SK-N-SH treated with all-trans-retinoic acid at 6 μM for 48 hours (cell line): ENCODE results near the gene CNTD1.

ENCODE experiments used
- ATAC-seq: fragments of 200-7000 bp; cut with Tn5 transposase; 3 replicates; pipeline ENCODE4 v1.9.1; 2020; ENCODE audit warnings: mild to moderate bottlenecking, moderate library complexity
- ARNTL ChIP-seq: fragments of 450-650 bp; formaldehyde crosslinking; IDR thresholded peaks from 2 replicates; pipeline ENCODE4 v1.5.0; 2020; ENCODE audit warnings: low read depth, mild to moderate bottlenecking, moderate library complexity, borderline replicate concordance
- BACH2 ChIP-seq: fragments of 250-450 bp; sonication (Bioruptor Pico); IDR thresholded peaks from 2 replicates; pipeline ENCODE4 v1.9.0; 2021; ENCODE audit warnings: mild to moderate bottlenecking, borderline replicate concordance
- CREB5 ChIP-seq: fragments of 250-450 bp; sonication (Bioruptor Pico); IDR thresholded peaks from 2 replicates; pipeline ENCODE4 v1.5.1; 2020; ENCODE audit warnings: low read depth, mild to moderate bottlenecking, moderate library complexity
- CSDC2 ChIP-seq: fragments of 250-450 bp; sonication (Bioruptor Pico); IDR thresholded peaks from 2 replicates; pipeline ENCODE4 v1.5.0; 2020; ENCODE audit warnings: mild to moderate bottlenecking, moderate library complexity
- CSRNP3 ChIP-seq: fragments of 250-450 bp; sonication (Bioruptor Pico); IDR thresholded peaks from 2 replicates; pipeline ENCODE4 v1.5.1; 2021; ENCODE audit warnings: mild to moderate bottlenecking, moderate library complexity
- ESRRG ChIP-seq: fragments of 250-450 bp; sonication (Bioruptor Pico); IDR thresholded peaks from 2 replicates; pipeline ENCODE4 v1.6.1; 2021; ENCODE audit warnings: mild to moderate bottlenecking
- GLIS3 ChIP-seq: fragments of 250-450 bp; sonication (Bioruptor Pico); IDR thresholded peaks from 2 replicates; pipeline ENCODE4 v1.5.0; 2020; ENCODE audit warnings: mild to moderate bottlenecking, moderate library complexity
- ISL1 ChIP-seq: fragments of 250-450 bp; sonication (Bioruptor Pico); IDR thresholded peaks from 2 replicates; pipeline ENCODE4 v2.1.2; 2022; ENCODE audit warnings: mild to moderate bottlenecking, moderate library complexity
- OSR1 ChIP-seq: fragments of 250-450 bp; sonication (Bioruptor Pico); IDR thresholded peaks from 2 replicates; pipeline ENCODE4 v1.8.0; 2022; ENCODE audit warnings: moderate library complexity, mild to moderate bottlenecking, inconsistent platforms
- POU6F1 ChIP-seq: fragments of 250-450 bp; sonication (Bioruptor Pico); IDR thresholded peaks from 2 replicates; pipeline ENCODE4 v1.8.0; 2021; ENCODE audit warnings: low read depth, mild to moderate bottlenecking, moderate library complexity, borderline replicate concordance
- PPARA ChIP-seq: fragments of 250-450 bp; sonication (Bioruptor Pico); IDR thresholded peaks from 2 replicates; pipeline ENCODE4 v1.5.0; 2020; ENCODE audit warnings: mild to moderate bottlenecking, borderline replicate concordance
- RARB ChIP-seq: fragments of 250-450 bp; sonication (Bioruptor Pico); IDR thresholded peaks from 2 replicates; pipeline ENCODE4 v1.8.0; 2021; ENCODE audit warnings: mild to moderate bottlenecking, moderate library complexity
- SNAI2 ChIP-seq: fragments of 250-450 bp; sonication (Bioruptor Pico); IDR thresholded peaks from 2 replicates; pipeline ENCODE4 v1.5.0; 2020; ENCODE audit warnings: mild to moderate bottlenecking, moderate library complexity
- TCF4 ChIP-seq: fragments of 250-450 bp; sonication (Bioruptor Pico); IDR thresholded peaks from 2 replicates; pipeline ENCODE4 v1.8.0; 2021; ENCODE audit warnings: mild to moderate bottlenecking, moderate library complexity, borderline replicate concordance
- TSHZ2 ChIP-seq: fragments of 250-450 bp; sonication (Bioruptor Pico); IDR thresholded peaks from 2 replicates; pipeline ENCODE4 v1.5.0; 2020; ENCODE audit warnings: mild to moderate bottlenecking, moderate library complexity
- ZC3H10 ChIP-seq: fragments of 250-450 bp; sonication (Bioruptor Pico); IDR thresholded peaks from 2 replicates; pipeline ENCODE4 v1.5.1; 2021; ENCODE audit warnings: mild to moderate bottlenecking, moderate library complexity
- ZFP3 ChIP-seq: fragments of 250-450 bp; sonication (Bioruptor Pico); IDR thresholded peaks from 2 replicates; pipeline ENCODE4 v1.5.0; 2020; ENCODE audit warnings: mild to moderate bottlenecking, moderate library complexity
- ZFP30 ChIP-seq: fragments of 450-650 bp; formaldehyde crosslinking; IDR thresholded peaks from 2 replicates; pipeline ENCODE4 v1.5.0; 2022; ENCODE audit warnings: mild to moderate bottlenecking, moderate library complexity
- ZNF565 ChIP-seq: fragments of 450-650 bp; formaldehyde crosslinking; conservative IDR thresholded peaks from 2 replicates; pipeline ENCODE4 v1.5.0; 2020; ENCODE audit warnings: low read depth, mild to moderate bottlenecking, moderate library complexity
- ZNF70 ChIP-seq: fragments of 450-650 bp; formaldehyde crosslinking; IDR thresholded peaks from 2 replicates; pipeline ENCODE4 v1.5.0; 2020; ENCODE audit warnings: mild to moderate bottlenecking, moderate library complexity
- ZNF8 ChIP-seq: fragments of 450-650 bp; formaldehyde crosslinking; IDR thresholded peaks from 2 replicates; pipeline ENCODE4 v1.5.0; 2020; ENCODE audit warnings: mild to moderate bottlenecking, moderate library complexity
- TF ChIP-seq, protein P1 (sequence below): fragments of 250-450 bp; sonication (Bioruptor Pico); IDR thresholded peaks from 2 replicates; pipeline ENCODE4 v1.8.0; 2020; ENCODE audit warnings: mild to moderate bottlenecking, moderate library complexity, borderline replicate concordance

CNTD1 gene

GRCh38 chr17:42821176-42821575 is 22.5 kb downstream of the CNTD1 start (continued):
- TF ChIP-seq CREB5 (CRISPR knock-in tag) (no peak), ZNF70 (no peak), ZC3H10 (CRISPR knock-in tag) (no peak), ZNF8 (no peak), ZFP3 (CRISPR knock-in tag) (no peak)

GRCh38 chr17:42827472-42827871 is 28.8 kb downstream of the CNTD1 start:
- TF ChIP-seq ZNF70 = no peak
- TF ChIP-seq ZFP30 = no peak
- no peak for TF ChIP-seq ISL1
- TF ChIP-seq PPARA = no peak
- TF ChIP-seq POU6F1 (CRISPR knock-in tag) = no peak
- TF ChIP-seq BACH2 = no peak
- no peak for TF ChIP-seq GLIS3
- TF ChIP-seq ZC3H10 (CRISPR knock-in tag) = no peak
- no peak for TF ChIP-seq ESRRG (CRISPR knock-in tag)
- no peak for TF ChIP-seq ZFP3 (CRISPR knock-in tag)
- no peak for TF ChIP-seq TCF4 (CRISPR knock-in tag)
- TF ChIP-seq RARB (CRISPR knock-in tag) = no peak
- TF ChIP-seq, protein P1, sequence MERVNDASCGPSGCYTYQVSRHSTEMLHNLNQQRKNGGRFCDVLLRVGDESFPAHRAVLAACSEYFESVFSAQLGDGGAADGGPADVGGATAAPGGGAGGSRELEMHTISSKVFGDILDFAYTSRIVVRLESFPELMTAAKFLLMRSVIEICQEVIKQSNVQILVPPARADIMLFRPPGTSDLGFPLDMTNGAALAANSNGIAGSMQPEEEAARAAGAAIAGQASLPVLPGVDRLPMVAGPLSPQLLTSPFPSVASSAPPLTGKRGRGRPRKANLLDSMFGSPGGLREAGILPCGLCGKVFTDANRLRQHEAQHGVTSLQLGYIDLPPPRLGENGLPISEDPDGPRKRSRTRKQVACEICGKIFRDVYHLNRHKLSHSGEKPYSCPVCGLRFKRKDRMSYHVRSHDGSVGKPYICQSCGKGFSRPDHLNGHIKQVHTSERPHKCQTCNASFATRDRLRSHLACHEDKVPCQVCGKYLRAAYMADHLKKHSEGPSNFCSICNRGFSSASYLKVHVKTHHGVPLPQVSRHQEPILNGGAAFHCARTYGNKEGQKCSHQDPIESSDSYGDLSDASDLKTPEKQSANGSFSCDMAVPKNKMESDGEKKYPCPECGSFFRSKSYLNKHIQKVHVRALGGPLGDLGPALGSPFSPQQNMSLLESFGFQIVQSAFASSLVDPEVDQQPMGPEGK = no peak
- TF ChIP-seq ZNF8 = no peak
- no peak for TF ChIP-seq CSDC2 (CRISPR knock-in tag)
- no peak for TF ChIP-seq CSRNP3 (CRISPR knock-in tag)
- no peak for TF ChIP-seq SNAI2
- no peak for TF ChIP-seq CREB5 (CRISPR knock-in tag)
- no peak for ATAC-seq

- TF ChIP-seq ZNF565 (no peak), CREB5 (CRISPR knock-in tag) (no peak), SNAI2 (no peak), CSRNP3 (CRISPR knock-in tag) (no peak), OSR1 (CRISPR knock-in tag) (no peak), POU6F1 (CRISPR knock-in tag) (no peak), TCF4 (CRISPR knock-in tag) (no peak), TSHZ2 (CRISPR knock-in tag) (no peak), ESRRG (CRISPR knock-in tag) (no peak), RARB (CRISPR knock-in tag) (no peak), ZNF8 (no peak), ISL1 (no peak), ZC3H10 (CRISPR knock-in tag) (no peak), ZFP30 (no peak), ARNTL (no peak)
- ATAC-seq = no peak
These were observed 32.3 kb downstream of the CNTD1 start for GRCh38 chr17:42830971-42831370.
